Occipital lobe (tissue), 2 donors: ENCODE data around the gene TMEM240. TPM values are rescaled to one million over a fixed set of nuclear protein-coding genes. Genes with fewer than 3 reads are reported as not detected.
"Not testable (repeated sequence)": the region's sequence is repeated elsewhere in the genome, so short reads cannot be mapped to it uniquely, and the experiment has no call there.

Experiments
- DNase-seq: peaks from one replicate; lab custom pipeline; 2025; lab: John Stamatoyannopoulos, UW
- total RNA-seq: library from RNA; depleted of rRNA; stranded (reverse); fragments of >200 nt; gene quantifications from one replicate; pipeline ENCODE4 v1.2.3, GENCODE V29; 2014

Gene TMEM240
- total RNA-seq, 1 donor from 2014 or later, result 18.1 TPM

- DNase-seq, result not testable (repeated sequence)
These were observed 44.9 kb downstream of the TMEM240 start for GRCh38 chr1:1495461-1495975.

GRCh38 chr1:1494311-1494710, 46.1 kb downstream of the TMEM240 start:
- not testable (repeated sequence) for DNase-seq

GRCh38 chr1:1491601-1492000, 48.8 kb downstream of the TMEM240 start:
- no peak for DNase-seq

GRCh38 chr1:1490633-1491230, 49.7 kb downstream of the TMEM240 start:
- no peak for DNase-seq

- no peak for DNase-seq
These were observed 50.6 kb downstream of the TMEM240 start for GRCh38 chr1:1489861-1490260.

GRCh38 chr1:1489231-1489630, 51.2 kb downstream of the TMEM240 start:
- no peak for DNase-seq

- no peak for DNase-seq
These were observed 52.7 kb downstream of the TMEM240 start for GRCh38 chr1:1487701-1488100.

- not testable (repeated sequence) for DNase-seq
These were observed 54.6 kb downstream of the TMEM240 start for GRCh38 chr1:1485755-1486317.

GRCh38 chr1:1484976-1485750, 55.3 kb downstream of the TMEM240 start:
- not testable (repeated sequence) for DNase-seq

Other genes with a start within 250 kb of the TMEM240 start
- gene ACAP3, start 232.7 kb downstream of the TMEM240 start, total RNA-seq, result 51.3 TPM
- 8.0 TPM for gene PUSL1, start 232.0 kb downstream of the TMEM240 start, total RNA-seq
- 28.2 TPM for gene INTS11, start 216.0 kb downstream of the TMEM240 start, total RNA-seq
- 12.3 TPM for gene CPTP, start 215.8 kb downstream of the TMEM240 start, total RNA-seq
- 0.31 TPM for gene TAS1R3, start 209.3 kb downstream of the TMEM240 start, total RNA-seq
- gene DVL1, start 191.2 kb downstream of the TMEM240 start, total RNA-seq, result 70.7 TPM
- gene MXRA8, start 182.1 kb downstream of the TMEM240 start, total RNA-seq, result 11.5 TPM
- 26.2 TPM for gene AURKAIP1, start 165.4 kb downstream of the TMEM240 start, total RNA-seq
- 116 TPM for gene CCNL2, start 141.3 kb downstream of the TMEM240 start, total RNA-seq
- 50.4 TPM for gene MRPL20, start 133.3 kb downstream of the TMEM240 start, total RNA-seq
- 1.4 TPM for gene ANKRD65, start 119.3 kb downstream of the TMEM240 start, total RNA-seq
- 4.1 TPM for gene VWA1, start 104.9 kb downstream of the TMEM240 start, total RNA-seq
- 0.62 TPM for gene ATAD3C, start 90.9 kb downstream of the TMEM240 start, total RNA-seq
- 11.7 TPM for gene ATAD3B, start 68.9 kb downstream of the TMEM240 start, total RNA-seq
- 7.3 TPM for gene ATAD3A, start 28.5 kb downstream of the TMEM240 start, total RNA-seq
- gene SSU72, start 34.2 kb upstream of the TMEM240 start, total RNA-seq, result 32.9 TPM
- 2.7 TPM for gene FNDC10, start 59.5 kb upstream of the TMEM240 start, total RNA-seq
- gene MIB2, start 74.9 kb upstream of the TMEM240 start, total RNA-seq, result 43.5 TPM
- 0.31 TPM for gene MMP23B, start 91.5 kb upstream of the TMEM240 start, total RNA-seq
- 7.0 TPM for gene CDK11B, start 118.4 kb upstream of the TMEM240 start, total RNA-seq
- 61.6 TPM for gene SLC35E2B, start 152.2 kb upstream of the TMEM240 start, total RNA-seq
- 7.6 TPM for gene CDK11A, start 183.7 kb upstream of the TMEM240 start, total RNA-seq
- 20.4 TPM for gene NADK, start 237.8 kb upstream of the TMEM240 start, total RNA-seq